HTR-8/SVneo (cell line): ENCODE measurements around the gene TNFRSF4.

Experiments
- DNase-seq: peaks from one replicate; pipeline ENCODE4 v3.0.0; 2011; ENCODE audit warnings: low spot score, mixed read lengths; ENCODE audit not compliant: insufficient read length
- FAIRE-seq: peaks from 2 replicates; lab custom pipeline; 2011; peaks lifted over from hg19 to GRCh38; lab: Jason Lieb, UNC

TNFRSF4 gene

DNA sequence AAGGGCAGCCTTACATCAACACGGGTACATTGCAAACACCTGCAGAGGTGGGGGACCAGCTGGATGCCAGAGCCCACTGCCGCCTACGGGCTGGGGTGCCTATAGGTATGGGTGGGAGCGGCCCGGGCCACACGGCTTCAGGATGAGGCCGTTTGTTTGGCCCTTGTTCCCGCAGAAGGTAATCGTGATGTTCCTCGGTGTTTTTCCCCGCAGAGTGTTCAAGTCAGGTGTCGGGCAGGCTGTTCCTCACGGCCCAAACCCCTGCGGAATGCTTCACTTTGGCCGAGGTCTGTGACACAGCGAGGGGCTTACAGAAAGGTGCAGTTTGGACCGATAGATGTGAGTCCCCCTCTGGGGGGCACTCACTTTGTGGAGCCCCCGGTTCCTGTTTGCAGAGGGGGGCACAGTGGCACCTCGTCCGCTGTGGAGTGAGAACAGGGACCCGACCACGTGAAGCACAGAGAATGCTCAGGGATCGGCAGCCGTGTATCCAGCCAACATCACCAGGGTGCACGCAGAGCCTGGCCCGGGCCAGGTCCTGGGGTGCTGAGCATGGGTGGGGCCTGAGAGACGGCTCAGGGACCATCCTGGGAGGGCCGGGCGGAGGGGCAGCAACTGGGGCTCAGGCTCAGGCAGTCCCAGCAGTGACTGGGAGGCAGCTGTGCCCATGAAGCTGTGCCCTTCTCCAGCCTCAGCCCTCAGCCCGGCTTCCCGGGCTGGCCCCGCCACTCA is 40.7 kb downstream of the TNFRSF4 start:
- no peak for FAIRE-seq
- no peak for DNase-seq

DNA sequence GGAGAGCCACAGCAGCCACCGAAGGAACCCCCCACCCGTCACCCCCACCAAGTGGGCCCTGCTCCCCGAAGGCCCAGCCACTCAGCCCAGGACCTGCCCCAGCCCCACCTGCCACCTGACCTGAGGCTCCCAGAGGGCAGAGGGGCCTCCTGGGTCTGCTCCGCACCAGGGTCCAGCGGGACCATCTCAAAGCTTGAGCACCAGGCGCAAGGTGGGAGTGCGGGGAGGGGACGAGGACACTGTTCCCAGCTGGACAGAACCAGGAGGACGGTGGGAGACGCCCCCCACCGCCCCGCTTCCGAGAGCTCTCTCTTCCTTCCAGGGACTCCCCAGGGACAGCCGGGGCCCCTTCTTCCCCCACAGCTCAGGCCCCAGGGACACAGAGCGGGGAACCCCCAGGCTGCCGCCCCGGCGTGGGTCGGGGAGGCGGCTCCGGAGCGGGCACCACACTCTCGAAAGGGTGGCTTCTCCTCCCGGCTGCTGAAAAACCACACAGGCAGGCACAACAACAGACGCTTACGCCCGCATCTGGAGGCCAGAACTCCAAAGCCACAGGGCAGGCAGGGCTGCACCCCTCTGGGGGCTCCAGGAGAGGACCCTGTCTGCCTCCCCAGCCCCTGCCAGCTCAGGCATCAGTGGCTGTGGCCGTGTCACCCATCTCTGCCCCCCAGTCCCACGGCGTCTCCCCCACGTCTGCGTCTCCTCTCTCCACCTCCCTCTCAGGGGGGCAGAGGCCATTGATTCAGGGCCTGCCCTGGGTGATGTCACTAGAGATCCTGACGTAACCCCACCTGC is 42.2 kb downstream of the TNFRSF4 start:
- FAIRE-seq: no peak
- no peak for DNase-seq

DNA sequence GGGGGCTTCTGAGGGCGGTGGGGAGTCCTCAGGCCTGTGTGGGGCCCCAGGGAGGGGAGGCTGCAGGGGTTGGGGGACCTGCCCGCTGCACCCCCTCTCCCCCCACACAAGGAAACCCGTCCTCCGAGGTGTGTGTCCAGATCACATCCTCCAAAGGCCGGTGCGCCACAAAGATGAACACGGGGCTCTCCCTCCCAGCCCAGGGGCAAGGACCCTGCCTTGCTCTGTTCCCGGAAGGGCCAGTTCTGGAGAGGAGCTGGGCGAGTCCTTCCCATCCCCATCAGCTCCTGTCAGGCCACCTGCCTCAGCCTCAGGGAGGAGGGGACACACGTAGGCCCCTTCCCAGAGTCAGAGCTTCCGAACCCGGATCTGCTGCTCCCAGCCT is 42.8 kb downstream of the TNFRSF4 start:
- DNase-seq (no peak), FAIRE-seq (no peak)

DNA sequence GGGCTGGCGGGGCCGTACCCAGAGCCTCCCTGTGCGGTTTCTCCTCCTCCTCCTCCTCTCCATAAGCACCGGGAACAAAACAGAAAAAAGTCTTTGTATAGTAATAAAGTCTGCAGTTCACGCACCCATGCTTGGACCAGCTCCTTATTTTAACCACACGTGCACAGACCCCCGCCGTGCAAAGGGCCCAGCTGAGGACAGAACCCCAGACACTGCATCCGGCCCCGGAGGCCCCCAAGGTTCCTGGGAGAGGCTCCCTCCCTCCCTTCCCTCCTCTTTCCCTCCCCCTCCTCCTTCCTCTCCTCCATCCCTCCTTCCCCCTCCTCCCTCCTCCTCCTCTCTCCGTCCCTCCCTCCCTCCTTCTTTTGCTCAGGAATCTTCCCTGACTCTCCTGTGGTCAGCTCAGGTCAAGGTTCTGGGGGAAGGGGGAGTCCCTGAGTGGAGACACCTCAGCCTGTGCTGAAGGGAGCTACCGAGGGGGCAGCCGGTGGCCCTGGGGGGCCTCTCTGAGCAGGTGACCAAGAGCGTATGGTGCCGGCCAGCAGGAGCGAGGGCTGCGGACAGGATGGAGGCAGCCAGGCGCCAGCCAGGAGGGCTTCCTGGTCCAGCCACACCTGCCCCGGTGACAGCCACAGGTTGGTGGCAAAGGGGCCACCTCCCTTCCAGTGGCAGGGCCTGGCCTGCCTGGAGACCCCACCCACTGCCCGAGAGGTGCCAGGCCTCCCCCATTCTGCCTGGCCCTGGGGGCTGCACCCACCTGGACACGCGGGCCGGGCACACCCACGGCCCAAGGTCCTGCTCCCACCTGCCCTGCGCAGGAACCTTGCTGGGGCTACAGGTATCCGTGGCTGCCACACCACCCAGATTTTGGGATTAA is 43.5 kb downstream of the TNFRSF4 start:
- no peak for DNase-seq

DNA sequence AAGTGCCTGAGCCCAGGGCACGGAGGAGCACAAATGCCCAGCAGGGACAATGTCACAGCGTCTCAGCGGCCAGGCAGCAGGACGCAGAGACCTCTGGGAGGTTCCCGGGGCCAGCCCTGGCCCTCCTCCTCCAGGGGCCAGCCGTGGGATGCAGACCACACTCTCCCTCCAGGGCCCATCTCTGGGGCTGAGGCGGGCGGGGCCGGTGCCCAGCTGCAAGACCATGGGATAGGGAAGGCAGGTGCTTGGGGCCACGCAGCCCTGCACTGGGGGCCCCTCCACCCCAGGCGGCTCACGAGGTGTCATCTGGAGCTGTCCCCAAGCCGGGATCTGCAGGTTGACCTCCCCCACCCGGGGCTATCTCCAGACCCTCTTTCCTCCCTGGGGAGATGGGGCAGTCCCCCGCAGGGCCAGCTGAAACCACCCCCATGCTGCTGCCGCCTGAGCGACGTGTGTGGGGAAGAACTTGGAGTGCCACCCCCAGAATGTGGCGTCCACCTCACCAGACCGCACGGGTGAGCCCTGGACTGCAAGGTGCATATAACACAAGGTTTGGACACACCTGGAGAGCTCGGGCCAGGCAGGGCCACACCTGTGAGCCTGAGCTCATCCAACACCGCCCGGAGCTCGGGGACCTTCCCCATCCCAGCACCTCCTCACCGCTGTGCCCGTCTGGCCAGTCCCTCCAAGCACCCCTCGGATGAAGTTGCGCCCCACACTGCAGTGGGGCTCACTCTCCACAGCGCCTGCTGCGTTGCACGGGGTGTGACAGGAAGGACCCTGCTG is 44.3 kb downstream of the TNFRSF4 start:
- FAIRE-seq: no peak

More for the DNA sequence above, 43.5 kb downstream of the TNFRSF4 start:
- FAIRE-seq: no peak

DNA sequence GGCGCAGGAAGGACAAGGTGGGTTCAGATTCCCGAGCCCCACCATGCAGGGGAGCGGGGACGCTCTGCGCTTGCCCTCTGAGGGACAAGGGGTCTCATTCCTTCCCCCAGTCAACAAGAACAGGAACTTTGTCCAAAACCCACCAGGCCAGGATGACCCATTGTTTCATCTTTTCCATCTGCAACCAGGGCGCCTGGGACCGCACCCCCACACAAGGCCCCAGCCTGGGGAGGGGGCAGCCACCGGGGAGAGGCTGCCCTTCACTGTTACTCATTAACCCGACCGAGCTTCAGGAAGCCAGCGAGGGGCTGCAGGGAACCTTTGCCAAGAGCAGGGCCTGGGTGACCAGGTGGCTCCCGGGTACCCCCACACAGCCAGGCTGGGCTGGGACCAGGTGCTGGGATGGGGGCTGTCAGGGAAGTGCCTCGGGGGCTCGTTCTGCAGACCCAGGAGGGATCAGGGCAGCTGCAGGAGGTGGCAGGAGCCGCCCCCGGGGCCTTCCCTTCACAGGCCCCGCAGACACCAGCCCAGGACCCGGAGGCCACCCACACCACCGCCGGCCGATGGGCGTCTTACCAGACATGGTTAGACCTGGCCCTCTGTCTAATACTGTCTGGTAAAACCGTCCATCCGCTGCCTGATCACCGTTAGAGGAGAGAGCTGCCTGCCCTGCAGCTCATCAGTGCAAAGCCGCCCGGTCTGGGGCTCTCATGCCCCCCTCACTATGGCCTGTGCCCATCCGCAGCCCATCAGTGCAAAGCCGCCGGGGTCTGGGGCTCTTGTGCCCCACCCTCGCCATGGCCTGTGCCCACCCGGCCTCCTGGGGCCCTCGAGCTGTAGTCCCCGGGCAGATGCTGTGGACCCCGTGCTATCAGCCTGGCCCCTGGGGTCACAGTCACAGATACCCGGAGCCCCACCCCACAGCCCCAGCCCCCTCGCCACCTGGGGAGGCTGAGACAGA is 45.2 kb downstream of the TNFRSF4 start:
- FAIRE-seq (no peak), DNase-seq (no peak)

More for the DNA sequence above, 44.3 kb downstream of the TNFRSF4 start:
- DNase-seq: no peak

DNA sequence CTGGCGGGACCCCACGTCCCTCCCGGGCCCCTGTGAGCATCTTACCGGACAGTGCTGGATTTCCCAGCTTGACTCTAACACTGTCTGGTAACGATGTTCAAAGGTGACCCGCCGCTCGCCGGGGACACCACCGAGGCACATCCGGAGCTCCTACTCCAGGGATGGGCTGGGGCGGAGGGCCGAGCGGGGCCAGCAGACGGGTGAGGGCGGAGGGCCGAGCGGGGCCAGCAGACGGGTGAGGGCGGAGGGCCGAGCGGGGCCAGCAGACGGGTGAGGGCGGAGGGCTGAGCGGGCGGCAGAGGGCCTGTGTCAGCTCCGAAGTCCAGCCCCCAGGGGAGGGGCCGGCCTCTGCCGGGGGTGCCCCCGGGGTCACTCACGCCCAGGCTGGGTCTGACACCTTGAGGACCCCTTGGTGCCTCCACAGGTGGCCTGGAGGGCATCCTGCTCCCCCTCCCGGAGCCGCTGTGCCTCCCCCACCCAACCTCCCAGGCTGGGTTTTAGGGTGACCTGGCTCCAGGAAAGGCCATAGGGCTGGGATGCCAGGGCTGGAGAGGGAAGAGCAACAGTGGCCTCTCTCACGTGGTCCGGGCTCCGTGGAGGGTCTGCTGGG is 46.0 kb downstream of the TNFRSF4 start:
- FAIRE-seq: no peak
- no peak for DNase-seq

DNA sequence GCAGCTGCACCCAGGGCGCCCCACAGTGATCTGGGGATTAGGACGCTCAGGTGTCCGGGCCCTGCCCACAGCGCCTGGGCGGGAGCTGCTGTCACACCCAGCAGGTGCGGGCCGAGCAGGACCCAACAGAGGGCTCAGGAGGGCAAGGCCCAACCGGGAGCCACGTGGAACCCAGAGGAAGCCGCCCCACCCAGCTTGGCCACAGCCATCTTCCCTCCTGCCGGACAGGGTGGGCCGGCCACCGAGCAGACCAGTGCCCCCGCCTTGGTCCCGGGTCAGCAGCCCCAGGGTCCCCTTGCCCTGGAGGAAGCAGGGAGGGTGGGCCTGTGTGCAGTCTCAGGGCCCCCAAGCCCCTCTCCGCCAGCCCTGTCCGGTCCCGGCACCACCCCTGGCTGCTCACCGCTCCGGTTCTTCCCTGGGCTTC is 46.5 kb downstream of the TNFRSF4 start:
- DNase-seq (no peak), FAIRE-seq (no peak)

DNA sequence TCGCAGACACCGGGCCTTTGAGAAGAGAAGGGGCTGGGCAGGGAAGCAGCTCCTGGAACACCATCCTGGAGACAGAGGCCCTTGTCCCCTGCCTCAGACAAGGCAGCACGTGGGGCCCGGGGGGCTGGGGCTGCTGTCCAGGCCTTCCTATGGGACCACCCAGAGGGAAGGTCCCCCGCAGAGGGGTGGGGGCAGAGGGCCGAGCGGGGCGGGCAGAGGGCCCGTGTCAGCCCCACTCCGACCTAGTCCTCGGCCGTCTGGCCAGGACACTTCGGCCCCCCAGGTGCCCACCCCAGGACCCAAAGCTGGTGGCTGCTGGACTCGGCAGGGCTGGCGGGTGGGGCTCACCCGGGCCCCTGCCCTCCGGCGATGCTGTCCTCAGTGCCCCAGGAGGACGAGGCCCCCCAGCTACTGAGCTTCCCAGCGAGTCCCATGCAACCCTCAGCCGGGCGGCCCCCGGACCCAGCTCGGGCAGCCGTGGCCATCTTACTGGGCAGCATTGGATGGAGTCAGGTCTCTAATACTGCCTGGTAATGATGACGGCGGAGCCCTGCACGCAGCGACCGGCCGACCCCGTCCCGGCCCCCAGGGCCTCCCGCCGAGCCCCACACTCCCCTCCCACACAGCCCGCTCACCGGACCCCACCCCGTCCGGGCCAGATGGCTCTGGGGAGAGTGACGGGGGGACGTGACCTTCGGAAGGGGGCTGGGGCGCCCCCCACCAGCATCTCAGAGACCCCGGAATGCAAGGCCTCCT is 47.1 kb downstream of the TNFRSF4 start:
- DNase-seq (no peak), FAIRE-seq (no peak)

DNA sequence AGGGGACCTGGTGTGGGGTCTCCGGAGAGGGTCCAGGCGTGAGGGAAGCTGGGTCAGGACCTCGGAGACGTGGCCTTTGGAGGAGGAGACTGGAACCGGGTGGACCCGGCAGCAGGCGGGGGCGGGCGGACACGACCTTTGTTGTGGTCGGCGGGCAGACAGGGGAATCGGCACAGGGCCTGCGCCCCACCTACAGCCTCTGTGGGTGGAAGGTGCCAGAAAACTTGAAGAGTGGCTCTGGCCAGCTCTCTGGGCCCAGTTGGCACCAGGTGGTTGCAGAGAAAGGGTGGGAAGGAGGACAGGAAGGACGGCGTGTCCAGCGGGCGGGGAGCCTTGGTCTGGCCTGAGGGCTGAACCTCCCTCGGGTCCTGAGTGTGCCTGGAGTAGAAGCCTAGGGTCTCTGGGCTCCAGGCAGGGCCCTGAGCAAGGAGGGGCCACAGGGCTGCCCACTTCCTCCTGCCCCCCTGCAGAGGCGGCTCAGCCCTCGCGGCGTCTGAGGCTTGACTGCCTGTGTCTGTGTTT is 48.0 kb downstream of the TNFRSF4 start:
- FAIRE-seq (no peak), DNase-seq (no peak)

DNA sequence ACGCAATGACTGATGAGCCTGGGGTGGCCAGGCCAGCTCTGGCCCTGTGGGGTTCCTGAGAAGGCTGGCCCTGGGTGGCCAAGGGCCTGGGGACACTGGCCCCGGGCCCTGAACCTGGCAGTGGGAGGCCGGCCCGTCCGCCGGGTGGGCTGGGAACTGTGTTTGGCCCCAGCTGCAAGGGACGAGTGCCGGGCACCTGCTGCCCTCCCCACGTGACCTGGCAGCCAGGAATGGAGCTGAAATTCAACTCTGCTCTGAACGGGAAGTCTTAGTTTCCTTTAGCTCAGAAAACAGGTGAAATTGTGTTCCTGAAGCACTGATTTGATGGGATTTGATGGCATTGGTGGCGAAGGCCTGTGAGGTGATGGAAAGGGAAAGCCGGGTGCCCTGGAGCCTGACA is 48.5 kb downstream of the TNFRSF4 start:
- FAIRE-seq (no peak), DNase-seq (no peak)

DNA sequence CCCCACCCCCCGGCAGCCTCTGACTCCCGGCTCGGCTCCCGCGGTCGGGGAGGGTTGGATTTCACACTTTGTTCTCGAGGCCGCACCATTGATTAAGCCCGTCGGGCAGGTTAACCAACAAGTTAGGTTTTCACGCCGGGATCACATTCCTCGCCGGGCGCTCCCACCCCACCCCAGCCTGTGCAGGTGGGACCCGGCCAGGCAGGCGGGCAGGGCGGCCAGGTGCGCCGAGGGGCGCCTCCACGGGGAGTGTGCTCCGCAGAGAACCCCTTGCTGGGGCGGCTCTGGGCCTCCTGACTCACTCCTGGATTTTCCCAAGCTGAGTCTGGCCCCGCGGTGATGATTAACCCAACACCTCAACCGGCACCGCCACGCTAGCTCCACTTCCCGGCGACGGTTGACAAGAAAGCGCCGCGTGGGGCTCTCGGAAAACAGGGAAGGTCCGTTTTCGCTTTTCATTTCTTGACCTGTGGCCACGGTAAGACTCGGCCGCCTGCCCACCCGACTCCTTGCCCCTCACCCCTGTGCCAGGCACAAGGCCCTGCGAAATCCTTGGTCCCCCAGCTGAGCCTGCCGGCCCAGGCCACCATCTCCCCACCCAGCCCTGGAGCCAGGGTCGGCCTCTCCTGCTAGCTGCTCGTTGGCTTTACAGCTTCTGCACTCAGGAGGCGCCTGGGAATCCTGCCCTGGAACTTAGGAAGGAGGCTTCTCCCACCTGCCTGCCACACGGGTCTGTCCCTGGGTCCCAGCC is 49.1 kb downstream of the TNFRSF4 start:
- DNase-seq (no peak), FAIRE-seq (no peak)

DNA sequence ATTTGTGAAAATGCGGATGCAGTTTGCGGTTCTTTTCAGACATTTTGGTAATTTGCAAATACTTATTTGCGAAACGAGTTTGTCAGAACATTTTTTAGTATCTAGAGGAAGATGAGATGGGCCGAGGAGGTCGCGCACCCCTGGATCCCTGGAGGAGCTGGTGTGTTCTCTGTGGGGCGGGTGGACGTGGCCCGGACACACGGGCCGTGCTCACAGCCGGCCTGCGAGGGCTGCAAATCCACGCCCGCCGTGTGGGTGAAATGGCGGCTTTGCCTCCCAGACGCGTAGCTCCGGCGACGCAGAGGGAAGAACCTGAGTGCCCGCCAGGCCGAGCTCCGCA is 49.6 kb downstream of the TNFRSF4 start:
- no peak for FAIRE-seq
- DNase-seq: no peak

DNA sequence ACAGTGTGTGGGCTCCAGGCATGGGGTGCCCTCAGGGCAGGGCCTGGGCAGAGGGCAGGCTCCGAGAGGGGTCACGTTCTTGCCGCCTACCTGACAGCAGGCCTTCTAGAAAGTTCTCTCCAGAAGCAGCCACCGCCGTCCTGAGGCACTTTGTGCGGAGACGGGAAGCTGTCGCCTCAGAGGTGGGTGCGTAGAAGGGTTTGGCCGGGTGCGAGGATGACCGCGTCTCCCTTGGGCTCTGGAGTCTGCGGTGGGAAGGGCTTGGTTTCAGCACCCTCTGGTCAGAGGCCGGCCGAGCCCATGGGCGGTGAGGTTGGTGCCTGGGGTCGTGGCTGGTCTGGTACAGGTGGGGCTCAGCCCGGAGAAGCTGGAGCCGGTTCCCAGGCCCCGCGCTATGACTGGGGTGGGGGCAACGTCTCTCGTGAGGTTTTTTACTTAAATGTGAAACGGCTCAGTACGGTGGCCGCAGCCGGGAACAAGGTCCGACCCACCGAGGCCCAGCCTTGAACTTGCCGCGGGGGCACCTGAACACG is 50.3 kb downstream of the TNFRSF4 start:
- DNase-seq (no peak), FAIRE-seq (no peak)

DNA sequence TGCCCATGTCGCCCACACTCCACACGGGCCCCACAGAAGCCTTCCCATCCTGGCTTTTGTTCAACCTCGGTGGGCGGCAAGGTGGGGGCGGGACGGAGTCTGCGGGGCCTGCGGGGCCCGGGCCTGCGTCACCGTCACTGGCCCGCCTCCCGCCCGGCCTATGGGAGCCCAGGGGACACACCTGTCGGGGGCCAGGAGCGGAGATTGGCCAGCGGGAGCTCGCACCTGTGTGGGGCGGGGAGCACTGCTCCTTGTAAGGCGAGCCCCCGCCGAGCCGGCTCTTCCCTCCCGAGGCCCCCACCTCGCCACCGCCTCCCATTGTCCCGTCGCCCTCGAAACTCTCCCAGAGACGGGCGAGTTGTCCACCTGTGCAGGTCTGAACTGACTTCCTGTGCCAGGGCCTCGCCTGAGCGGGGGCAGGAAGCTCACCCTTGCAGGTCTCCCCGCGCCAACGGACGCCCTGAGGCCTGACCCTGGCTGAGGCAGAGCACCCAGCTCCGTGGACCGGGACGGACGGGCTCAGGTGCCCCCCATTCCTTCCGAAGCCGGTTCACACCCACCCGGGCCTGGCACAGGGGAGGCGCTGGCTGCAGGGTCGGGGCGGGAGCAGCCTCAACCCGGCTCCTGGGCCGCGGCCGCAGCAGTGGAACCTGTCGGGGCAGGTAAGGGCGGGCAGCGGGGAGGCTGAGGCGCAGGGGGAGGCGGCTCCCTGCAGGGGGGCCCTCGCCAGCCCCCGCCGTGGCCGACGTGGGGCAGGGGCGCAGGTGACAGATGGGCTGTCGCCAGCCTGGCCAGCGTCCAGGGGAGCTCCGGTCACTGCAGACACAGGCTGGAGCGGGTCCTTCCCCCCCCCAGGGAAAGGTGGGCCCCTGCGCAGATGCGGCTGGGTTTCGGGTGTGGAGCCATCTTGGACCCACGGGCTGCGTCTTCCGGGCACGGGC is 51.1 kb downstream of the TNFRSF4 start:
- DNase-seq (no peak), FAIRE-seq (no peak)

DNA sequence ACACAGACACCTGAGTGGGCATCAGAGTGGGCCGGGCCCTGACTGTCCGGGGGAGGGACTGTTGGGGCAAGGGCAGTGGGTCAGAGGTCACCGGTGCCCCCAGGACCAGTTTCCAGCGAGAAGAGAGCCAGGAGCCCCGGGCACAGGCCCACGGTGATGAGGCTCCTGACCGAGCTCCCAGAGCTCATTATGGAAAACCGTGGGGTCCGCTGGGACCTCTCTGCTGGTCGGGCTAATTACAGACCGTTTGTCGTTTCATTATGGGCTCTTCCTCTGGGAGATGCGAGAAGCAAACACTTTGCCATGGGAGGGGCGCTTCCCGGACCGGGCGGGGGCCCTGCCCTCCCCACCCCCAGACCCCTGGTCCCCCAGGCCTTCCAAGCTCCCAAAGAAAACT is 52.3 kb downstream of the TNFRSF4 start:
- DNase-seq: no peak
- FAIRE-seq: no peak
